Activated CD4-positive, alpha-beta T cell treated with anti-CD3 and anti-CD28 coated beads for 4 hours (primary cell): ENCODE results near the gene PTPN13.

Experiments
- DNase-seq, 2 donors: peaks; one replicate each; pipeline ENCODE4 v3.0.0-alpha.2; 2020

PTPN13 gene

GRCh38 chr4:86819561-86819960 lies 225.4 kb downstream of the PTPN13 start:
- no peak for DNase-seq

DNA sequence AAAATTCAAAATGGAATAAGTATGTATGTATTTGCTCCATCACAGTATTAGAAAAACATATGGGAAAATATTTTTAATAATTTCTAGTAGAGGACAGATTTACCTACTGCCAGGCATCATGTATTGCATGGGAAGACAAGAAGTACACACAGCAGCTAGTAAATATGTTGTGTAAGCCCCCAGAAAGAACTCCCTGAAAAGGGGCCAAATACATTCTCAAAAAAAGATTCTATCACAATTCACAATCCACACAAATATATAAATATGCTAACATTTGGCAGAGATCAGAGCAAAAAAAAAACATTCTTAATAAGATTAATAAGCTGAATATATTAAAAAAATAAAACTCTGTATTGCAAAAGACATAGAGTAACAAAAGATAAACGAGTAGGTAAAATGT lies 227.0 kb downstream of the PTPN13 start:
- DNase-seq, result no peak

- DNase-seq, result no peak
Measured at GRCh38 chr4:86822136-86822535, 228.0 kb downstream of the PTPN13 start.

- DNase-seq, result no peak
Measured at GRCh38 chr4:86825511-86825910, 231.4 kb downstream of the PTPN13 start.

DNA sequence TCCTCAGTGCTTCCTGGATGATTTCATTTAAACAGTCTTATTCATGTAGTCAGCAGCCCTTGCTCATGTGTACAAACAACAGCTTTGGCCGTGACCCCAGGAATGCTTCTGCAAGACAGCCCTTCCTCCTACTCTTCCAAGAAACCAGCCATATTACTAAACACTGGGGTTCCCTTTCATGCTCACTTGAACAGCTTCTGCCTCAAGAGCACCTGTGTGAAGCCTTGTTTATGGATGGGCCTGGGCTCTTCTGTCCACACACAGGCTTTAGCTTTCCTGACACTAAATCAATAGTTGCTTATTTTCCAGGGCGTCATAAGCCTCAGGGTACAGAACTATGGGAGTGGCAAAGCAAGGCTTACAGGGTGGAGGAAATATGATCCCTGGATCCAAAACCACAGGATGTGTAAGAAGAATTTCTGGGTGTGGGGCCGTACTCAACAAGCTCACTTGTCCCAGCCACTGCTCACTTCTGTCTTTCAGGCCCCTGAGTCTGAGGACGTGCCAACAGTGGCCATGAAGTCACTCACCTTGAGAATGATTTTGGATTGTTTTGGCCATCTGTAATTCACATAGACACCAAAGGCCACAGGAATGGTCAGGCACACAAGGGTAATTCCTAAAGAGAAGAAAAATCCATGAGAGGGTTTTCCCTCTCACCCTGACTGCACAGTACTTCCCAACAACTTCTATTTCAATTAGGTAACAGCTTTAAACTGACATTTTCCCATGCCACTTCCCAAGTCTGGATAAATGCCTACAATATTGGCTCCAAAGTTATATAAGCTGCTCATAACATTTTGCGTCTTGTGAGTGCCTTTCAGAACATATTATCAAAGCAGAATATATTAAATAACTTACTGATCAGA lies 237.4 kb downstream of the PTPN13 start:
- no peak for DNase-seq

DNA sequence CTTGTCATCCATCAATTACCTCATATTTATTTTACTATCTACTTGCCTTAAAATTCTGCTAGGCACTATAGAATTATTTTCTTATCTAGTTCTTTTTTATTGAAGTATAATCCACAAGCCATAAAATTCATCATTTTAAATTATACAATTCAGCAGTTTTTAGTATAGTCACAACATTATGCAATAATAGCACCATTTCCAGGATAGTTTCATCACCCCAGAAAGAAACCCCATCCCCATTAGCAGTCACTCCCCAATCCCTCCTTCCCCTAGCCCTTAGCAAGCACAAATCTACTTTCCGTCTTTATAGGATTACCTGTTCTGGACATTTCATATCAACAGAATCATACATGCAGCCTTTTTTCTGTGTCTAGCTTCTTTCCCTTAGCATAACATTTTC lies 239.5 kb downstream of the PTPN13 start:
- no peak for DNase-seq

GRCh38 chr4:86834901-86835300 lies 240.8 kb downstream of the PTPN13 start:
- DNase-seq, result no peak

DNA sequence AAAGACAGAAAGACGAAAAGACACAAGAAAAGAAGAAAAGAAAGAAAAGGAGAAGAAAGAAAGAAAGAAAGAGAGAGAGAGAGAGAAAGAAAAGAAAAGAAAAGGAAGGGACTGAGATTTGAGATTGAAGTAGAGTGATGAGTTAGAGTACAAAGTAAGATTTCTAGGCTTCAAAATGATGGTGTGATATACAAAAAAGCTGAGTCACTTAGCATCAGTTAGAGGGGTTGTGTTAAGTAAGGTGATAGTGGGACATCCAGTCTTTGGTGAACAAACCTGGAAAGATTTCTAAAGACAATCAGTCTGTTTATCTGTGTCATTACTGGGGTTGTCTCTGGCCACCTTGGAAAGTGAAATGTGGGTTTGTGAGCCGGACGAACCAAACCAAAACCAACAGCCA lies 241.6 kb downstream of the PTPN13 start:
- no peak for DNase-seq

DNA sequence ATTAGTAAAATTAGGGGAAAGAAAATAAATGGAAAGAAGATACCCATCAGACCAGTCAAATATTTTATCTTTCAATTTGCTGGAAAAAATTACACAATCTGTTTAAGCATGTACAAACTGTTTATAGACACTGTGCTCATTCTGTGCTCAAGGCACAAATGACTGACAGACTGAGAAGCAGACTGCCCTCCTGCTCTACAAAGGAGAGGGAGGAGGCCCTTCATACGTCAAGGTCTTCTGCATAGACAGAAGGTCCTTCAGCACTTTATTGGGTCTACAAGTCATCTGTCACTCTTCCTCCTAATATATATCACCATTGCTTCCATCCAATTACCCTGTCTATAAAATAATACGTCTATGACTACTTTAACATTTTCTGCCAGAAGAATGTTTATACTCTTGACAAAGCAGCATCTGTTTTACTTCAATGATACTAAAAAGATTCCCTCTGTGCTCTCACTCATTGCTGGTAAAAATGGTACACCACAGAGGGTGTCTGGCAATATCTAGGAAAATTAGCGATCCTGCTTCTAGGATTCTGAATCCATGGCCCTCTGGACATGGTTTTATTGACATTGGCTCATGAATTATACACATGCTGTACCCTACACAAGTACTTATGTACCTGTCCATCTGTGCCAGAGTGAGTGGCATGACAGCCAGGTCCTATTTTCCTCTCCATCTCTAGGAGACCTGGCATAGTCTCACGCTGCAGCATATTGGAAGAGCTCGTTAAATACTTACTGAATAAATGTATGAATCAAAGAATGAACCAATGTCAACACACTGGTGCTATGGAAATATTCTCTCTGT lies 243.8 kb downstream of the PTPN13 start:
- no peak for DNase-seq

- no peak for DNase-seq
Measured at GRCh38 chr4:86840858-86841257, 246.7 kb downstream of the PTPN13 start.

- no peak for DNase-seq
Measured at GRCh38 chr4:86841309-86841708, 247.2 kb downstream of the PTPN13 start.

DNA sequence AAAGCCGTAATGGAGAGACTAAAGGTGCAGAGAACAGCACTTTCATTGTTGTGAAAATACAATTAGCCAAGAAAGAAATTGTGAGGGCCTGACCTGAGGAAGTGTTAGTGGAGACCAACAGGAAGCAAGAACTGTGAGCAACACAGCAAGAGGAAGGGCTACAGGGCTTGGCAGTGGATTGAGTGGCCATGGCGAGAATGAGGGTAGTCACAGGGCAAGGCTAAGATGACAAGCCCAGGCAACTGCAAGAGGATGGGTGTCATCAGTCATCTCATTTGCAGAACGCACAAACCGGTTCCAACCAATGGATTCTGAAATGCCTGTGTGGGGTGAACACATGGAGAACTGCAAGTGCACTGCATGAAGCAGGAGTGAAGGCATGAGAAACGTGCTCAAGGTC lies 251.5 kb downstream of the PTPN13 start:
- no peak for DNase-seq

GRCh38 chr4:86846921-86847320 lies 252.8 kb downstream of the PTPN13 start:
- DNase-seq, result no peak

DNA sequence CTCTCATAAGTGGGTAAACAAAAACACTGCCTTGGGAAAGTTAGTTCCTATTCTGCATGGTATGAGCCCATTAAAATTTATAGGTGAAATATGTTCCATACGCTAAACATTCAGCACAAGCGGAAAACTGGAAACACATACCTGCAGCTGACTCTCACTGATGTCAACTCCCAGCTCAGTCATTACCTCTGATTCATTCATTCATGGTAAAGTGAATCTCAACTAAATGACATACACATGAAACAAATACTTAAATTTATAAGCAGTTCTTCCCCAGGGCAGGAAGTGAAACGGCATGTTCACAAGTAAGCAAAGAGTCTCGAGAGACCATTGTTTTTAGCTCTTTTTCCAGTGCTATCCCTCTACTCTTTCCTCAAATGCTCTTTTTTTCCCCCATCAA lies 253.5 kb downstream of the PTPN13 start:
- DNase-seq, result no peak

- no peak for DNase-seq
Measured at GRCh38 chr4:86848136-86848535, 254.0 kb downstream of the PTPN13 start.

DNA sequence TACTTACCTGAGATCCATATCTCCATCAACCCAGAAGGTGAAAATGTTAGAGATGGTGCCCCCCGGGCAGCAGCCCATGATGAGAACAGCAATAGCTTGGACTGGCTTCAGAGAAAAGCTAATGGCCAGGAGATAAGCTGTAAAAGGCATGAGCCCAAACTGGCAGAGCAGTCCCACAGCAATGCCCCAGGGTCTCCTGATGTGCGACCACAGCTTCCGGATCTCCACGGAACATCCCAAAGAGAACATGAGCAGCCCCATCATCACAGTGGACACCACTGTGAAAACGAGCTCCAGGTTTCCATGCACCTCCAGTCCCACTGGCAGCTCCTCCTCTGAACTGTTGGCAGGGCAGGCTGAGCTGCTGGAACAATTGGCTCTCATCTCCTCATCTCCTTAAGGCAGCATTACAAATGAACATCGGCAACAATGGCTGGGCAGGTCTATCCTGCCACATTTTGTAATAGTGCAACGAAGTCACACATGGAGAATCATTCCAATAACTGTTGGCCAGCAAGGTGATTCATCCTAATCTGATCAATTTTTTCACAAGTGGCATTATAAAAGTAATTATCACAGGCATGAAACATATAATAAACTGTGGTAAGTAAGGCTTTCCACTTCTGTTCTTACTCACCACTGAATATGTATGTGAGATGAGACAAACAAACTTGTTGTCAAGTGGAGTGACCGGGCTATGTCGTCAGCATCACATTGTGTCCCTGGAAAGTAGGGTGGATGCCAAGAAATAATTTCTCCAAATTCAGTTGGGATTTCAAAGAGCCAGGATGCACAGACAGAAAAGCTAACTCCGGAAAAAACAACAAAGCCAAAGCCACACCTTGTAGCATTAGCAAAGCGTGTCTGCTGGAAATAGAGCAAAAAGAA lies 254.9 kb downstream of the PTPN13 start, which contains the start of gene SLC10A6:
Gene SLC10A6, minus strand, starts transcription at position 653 of the 888 bp plus-strand sequence. Its CDS starts 269 bp downstream, at position 384.
- DNase-seq, result no peak

- no peak for DNase-seq
Measured at GRCh38 chr4:86853209-86853608, 259.1 kb downstream of the PTPN13 start.

DNA sequence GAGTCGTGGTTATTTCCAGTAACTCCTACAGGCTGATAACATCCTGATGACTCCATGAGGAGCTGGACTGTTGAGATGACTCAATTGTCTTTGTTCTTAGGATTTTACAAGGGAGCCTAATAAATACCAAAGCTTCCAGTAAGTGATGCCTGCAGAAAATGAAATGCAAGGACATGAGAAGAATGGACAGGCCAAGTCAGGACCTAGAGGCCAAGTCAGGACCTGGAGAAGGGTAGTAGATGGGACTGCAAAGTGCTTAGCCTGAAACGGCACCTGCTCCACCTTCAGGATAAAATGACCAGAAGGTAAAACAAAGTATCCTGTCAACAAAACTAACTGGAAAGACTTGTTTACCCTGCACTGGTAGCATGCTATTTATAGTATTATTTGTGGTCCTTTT lies 261.5 kb downstream of the PTPN13 start:
- no peak for DNase-seq

DNA sequence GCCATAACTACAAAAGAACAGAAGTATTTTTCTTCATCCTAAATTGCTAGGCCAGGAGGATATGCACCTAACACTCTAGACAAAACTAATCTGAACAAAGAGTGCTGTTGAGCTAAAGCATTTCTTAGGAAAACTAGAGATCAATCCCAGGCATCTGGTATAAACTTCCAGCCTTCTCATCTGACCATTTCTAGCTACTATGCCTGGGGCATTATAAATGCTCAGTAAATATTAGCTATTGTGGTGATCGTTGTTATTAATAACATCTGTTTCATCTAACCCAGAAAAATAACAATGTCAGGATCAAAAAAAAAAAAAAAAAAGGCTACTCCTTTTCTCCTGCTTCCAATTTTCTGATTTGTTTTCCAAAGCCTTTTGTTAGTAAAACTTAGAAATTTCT lies 262.8 kb downstream of the PTPN13 start:
- DNase-seq, result no peak

DNA sequence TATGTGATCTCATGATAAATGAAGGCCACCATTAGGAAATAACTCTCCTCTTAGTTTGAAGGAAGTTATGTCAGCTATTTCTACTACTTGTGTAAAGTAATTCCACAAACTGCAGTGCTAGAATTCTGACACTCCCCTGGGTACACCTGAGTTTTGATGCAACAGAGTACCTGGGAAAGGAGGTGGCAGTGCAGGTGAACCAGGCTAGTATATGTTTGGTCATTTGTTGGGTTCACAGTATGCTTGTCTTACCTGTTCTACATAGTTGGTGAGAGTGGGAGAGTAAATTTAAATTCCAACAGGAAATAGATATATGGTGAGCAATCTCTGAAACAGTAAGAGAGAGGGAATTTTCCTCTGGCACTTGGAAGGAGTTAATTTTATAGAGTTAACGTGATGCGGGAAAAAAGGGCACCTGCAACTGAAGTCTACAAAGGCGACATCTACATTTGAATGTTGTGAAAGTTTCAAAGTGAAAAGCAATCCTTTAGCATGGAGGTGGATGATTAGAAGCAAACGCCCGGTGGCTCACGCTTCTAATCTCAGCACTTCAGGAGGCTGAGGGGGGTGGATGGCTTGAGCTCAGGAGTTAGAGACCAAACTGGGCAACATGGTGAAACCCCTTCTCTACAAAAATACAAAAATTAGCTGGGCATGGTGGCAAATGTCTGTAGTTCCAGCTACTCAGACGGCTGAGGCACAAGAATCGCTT lies 263.4 kb downstream of the PTPN13 start:
- DNase-seq, result no peak
